Stimulated activated CD8-positive, alpha-beta memory T cell treated with anti-CD3 and anti-CD28 coated beads, Interleukin-7, amount 100 ng/mL, for 1 hour (primary cell): ENCODE measurements around the gene CFAP61.

ENCODE experiments used
- DNase-seq, 2 donors: peaks; one replicate each; pipeline ENCODE4 v3.0.0-alpha.2; 2020; ENCODE audit warnings: low read depth in 2 of 2

The CFAP61 gene

DNA sequence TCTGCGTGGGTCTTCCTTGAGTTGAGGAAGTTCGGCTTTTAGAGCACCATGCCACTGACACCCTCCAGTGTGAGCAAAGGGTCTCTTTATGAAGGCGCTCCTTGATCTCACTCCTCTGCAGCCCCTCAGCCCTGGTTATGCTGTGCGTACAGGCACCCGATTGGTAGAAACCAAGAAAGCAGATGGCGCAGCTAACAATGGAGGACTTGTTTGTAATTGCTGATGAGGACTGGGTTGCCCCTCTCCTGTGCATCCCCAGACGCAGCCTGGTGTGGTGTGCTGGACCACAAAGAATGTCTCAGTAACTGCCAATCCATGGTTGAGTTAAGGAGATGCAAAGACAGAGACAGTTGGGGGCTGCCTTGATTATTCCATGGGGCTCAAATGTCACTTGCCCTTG lies 345.8 kb downstream of the CFAP61 start:
- no peak for DNase-seq

DNA sequence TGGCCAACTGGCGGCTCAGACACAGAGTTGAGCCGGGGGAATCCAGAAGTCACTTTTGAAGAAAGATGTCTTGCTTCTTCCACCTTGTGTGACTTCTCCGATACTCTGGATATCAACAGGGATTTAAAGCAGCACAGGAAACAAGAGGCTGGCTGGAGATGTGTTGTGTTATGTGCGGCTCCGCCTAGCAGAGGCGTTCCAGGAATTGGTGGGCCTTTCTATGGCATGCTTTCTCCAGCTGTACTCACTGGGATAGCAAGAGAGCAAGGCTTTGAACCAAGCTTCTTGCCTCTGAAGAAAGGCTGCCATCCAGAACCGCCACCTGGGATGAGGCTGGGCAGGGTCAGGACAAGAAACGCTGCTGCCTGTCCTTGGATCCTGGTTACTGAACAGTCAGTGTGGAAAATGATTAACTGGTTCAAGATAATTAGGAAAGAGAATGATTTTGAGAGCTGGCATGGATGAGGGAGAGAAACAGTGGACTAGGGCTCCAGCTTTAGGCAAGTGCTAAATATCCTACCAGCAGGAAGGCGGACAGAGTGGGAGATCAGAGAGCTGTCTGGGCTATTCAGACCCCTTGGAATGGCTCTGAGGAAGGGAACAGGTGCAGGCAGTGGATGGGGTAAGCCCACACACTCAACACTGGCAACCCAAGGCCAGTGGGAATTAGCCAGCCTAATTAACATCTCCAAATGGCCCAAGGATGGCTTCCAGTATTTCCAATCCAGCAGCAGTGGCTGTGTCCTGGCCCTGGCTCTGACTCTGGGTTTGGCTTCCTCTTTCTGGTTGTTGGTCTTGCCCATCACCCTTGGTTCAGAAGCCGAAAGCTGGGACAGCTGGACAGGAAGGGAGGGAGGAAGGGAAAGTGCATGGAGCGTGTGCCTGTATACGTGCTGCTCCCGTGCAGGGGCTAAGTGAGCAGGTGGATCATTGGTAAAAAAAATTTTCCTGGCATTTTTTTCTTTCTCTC lies 347.5 kb downstream of the CFAP61 start:
- DNase-seq: no peak

DNA sequence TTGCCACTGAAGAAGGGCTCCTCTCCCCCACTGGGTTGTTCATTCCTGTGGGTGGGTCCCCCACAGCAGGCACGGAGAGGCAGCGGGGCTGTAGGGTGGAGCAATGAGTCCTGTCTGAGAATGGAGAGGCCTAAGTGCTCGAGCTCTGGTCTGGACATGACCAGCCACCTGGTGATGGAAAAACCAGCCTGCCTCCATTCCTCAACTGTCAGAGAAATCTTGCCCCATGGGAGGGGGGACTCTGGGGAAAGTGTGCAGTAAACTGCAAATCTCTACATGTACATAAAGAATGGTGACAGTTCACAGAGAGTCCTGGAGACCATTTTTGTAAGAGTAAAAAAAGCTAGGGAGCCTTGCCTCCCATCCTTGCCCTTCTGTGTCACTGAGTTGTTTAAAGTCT lies 349.7 kb downstream of the CFAP61 start:
- no peak for DNase-seq

DNA sequence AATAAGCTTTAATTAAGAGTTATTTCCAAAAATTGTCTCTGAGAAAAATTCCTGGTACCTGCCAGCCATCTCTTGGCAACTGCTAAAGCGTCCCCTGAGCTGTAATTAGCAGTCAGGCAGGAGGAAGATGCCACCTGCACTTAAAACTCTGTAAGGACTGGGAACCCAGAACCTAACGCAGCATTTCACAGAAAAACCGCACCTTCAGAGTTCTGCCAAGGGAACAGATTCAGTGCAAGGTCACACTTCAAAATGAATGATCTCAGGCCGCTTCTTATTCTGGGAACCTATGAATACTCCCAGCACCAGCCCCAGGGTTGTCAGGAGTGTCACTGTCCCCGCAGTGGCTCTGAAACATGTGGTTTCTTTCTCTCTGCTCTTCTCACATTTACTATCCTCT lies 352.3 kb downstream of the CFAP61 start:
- DNase-seq: no peak

DNA sequence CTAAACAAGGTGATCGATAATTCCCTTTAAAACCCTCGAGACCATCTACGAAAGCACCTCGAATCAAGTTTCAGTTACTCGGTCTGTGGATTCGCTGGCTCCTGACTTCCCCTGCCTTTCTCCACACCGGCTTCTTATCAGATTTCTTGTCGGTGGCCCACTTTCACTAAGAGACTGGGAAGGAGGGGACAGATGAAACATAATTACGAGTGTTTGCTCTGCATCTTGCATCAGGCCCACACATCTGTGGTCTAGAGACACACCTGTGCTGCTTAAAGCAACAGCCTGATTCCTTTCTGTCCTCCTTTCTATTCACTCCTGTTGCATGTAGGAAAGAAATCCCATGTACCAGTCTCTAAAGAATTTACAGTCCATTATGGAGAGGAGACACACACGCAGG lies 353.3 kb downstream of the CFAP61 start:
- no peak for DNase-seq

DNA sequence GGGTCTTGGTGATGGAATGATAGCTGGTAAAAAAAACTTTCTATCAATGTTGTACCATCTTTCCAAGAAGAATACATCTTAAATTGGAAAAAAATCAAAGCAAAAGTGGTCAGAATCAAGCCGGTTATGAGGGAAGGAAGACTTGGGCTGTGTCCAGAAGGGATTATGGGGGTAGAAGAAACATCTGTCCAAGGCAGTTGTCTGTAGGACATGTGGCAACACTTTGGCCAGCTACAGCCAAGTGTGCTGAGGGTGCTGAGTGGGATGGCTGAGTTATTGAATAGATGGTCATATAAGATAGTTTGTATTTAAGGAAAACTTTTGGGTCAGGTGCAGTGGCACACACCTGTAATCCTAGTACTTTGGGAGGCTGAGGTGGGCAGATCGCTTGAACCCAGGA lies 354.0 kb downstream of the CFAP61 start:
- DNase-seq: no peak

DNA sequence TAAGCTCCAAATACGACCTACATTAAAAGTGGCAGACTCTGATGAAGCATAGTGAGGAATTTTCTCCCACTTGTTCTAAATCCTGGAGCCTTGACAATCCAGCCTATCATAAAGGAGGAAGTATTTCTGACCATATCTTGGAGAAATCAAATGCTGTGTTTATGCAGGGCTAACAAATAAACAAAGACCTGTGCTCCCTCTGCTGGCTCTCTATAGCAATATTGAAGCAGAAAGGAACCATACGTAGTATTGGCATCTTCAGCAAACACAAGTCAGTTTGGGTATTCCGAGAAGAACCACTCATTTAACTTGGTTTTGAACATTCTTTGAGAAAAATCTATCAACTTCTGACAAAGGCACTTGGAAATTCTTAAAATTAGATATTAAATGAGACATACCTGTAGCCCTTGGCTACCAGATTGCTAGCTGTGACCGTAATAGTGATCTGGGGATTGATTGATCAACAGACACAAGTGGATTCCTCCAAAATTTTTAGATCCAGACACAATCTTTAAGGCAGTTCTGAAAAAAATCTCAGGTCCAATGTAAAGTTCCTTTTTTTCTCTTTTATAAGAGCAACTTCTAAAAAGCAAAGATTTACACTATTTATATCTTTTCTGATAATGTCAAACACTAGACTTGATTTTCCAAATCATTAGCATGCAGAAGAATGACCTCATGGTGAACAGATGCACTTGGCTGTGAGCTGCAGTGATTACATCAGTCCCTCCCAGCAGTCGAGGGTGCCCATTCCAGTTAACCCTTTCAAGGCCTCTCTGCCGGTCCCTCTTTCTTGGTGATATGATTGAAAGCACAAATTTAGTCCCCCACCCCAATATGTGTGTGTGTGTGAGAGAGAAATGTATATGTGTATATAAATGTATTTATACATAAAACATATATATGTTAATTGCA lies 355.8 kb downstream of the CFAP61 start:
- no peak for DNase-seq

DNA sequence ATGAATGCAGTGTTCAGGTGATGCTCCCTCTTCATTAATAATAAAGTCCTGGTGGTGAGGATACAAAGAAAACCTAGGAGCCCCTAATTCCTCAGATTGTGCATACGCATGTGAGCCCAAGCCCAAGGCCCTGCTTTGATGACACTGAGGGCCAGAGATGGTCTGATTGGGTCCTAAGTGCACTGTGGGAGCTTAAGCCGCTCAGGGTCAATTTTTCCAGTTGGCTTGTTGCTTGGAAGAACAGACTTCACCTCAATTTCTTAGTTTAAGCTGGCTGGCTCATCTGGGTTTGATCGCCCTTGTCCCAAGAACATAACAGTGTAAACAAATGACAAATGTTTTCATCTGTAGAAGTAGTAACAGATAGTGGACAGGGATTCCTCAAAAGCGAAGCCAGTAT lies 357.0 kb downstream of the CFAP61 start:
- DNase-seq: no peak
